Measurements from ENCODE around the gene UTY. TPM values are rescaled to one million over a fixed set of nuclear protein-coding genes. Genes with fewer than 3 reads are reported as not detected.

Gene UTY
- 1 to 10 TPM in 2 of 3 donors, not detected in 1; 3.1 to 4.5 TPM for polyA plus RNA-seq

DNA sequence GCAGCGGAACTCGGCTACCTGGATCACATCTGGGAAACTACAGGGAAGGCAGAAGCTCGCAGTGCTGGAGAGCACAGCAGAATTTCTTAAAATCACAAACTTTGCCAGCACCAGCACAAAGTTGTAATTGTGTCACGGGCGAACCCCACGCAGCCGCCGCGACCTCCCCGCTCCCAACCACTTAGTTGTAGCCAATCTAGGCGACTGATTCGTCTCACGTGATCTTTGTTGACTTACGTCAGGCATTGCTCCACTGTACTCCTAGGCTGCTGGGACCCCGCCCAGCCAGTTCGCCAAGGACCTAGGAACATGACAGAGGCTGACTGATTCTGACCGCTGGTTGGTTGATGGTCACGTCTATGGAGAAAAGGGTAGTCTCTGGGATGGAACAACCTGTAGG, at the start of gene UTY:
UTY (minus strand) TSS at position 206 of the 400 bp plus-strand sequence. CDS start 368 bp downstream, outside the sequence.
- WGBS, 3 donors = 0% methylated on average over 18 of the region's 18 CpGs; no CpG with 5 or more reads in 1 of the 3 donors
- peak within 1 kb of the TSS; percentile 42 for H3K27ac ChIP-seq (ENCODE audit: low read depth, low read length)

GRCh38 chrY:13520474-13520873, 40.6 kb upstream of the UTY start:
- WGBS, 3 donors = 61 to 65% methylated on average over 1 of the region's 1 CpG; no CpG with 5 or more reads in 1 of the 3 donors

GRCh38 chrY:13501215-13501614, 21.4 kb upstream of the UTY start:
- H3K27ac ChIP-seq (ENCODE audit: low read depth, low read length) = no peak overlapping the region

More at GRCh38 chrY:13520474-13520873, 40.6 kb upstream of the UTY start:
- no peak overlapping the region for H3K27ac ChIP-seq (ENCODE audit: low read depth, low read length)

GRCh38 chrY:13493737-13494136, 13.9 kb upstream of the UTY start:
- H3K27ac ChIP-seq (ENCODE audit: low read depth, low read length) = no peak overlapping the region
- 61 to 80% methylated on average over 3 of the region's 3 CpGs; no CpG with 5 or more reads in 1 of the 3 donors for whole genome bisulfite sequencing, 3 donors

More at GRCh38 chrY:13501215-13501614, 21.4 kb upstream of the UTY start:
- 87 to 100% methylated on average over 1 of the region's 1 CpG; no CpG with 5 or more reads in 1 of the 3 donors for WGBS, 3 donors

DNA sequence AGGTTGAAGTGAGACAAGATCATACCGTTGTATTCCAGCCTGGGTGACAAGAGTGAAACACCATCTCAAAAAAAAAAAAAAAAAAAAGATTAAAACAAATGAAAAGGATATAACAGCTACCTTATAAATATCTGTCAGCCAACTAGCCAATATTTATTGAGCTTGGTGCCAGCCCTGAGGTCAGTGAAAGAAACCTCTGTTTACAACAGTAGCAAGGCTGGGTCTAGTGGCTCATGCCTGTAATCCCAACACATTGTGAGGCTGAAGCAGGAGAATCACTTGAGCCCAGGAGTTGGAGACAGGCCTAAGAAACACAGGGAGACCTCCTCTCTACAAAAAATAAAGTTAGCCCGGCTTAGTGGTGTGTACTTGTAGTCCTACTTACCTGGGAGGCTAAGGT, 12.6 kb upstream of the UTY start:
- WGBS, 3 donors = 75 to 98% methylated on average over 2 of the region's 2 CpGs; no CpG with 5 or more reads in 1 of the 3 donors
- no peak overlapping the region for H3K27ac ChIP-seq (ENCODE audit: low read depth, low read length)

DNA sequence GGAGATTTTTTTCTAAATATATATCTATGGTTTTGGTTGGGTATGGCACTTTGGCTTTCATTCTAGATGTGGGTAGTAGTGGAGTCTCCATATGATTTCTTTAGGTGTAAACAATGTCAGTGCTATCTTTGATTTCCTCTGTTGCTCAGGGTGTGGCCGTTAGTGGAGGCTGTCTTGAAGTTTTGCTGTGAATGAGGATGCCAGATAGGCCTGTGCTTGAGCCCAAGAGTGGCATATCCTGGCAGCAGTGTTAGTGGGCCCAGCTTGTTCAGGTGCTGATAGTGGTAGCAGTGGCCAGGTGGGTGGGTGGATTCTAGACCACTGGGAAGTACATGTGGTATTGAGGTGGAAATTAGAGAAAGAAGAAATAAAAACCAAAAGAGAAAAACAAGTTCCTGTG, 8.9 kb upstream of the UTY start:
- 38 to 55% methylated on average over 1 of the region's 1 CpG; no CpG with 5 or more reads in 1 of the 3 donors for WGBS, 3 donors
- H3K27ac ChIP-seq (ENCODE audit: low read depth, low read length) = no peak overlapping the region

GRCh38 chrY:13479121-13479711, 617 bp downstream of the UTY start:
- H3K27ac ChIP-seq (ENCODE audit: low read depth, low read length) = peak overlapping the region; percentile 42
- 0 to 1% methylated on average over 29 to 34 of the region's 34 CpGs; no CpG with 5 or more reads in 1 of the 3 donors for WGBS, 3 donors

DNA sequence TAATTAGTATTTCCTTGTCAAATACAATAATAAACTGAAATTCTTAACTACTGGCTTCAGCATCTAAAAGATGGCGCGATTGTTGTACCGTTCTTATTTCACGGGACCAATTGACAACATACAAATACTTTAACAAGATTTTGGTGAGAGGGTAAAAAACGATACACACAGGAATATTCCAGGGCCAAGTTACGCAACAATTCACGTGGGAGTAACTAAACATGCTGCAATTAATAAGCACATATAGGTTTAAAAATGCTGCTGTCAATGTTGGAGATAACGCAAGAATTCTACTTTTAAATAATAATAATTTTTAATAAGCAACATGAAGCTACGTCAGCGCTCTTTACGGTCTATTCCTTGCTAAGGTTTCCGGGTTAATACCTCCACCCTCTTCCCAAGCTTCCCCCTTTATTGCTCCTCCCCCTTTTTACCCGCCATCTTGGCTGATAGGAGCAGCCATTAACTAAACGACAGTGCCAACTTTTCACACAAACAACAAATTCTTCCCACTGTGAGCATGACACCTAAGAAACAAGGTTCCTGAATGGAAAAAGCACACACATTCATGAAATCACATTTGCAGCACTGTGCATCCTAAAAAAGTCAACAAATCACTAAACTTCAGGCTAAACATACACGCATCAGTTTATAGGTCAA, 1.6 kb downstream of the UTY start:
- 0% methylated on average over 15 of the region's 15 CpGs; no CpG with 5 or more reads in 1 of the 3 donors for WGBS, 3 donors
- no peak overlapping the region for H3K27ac ChIP-seq (ENCODE audit: low read depth, low read length)

GRCh38 chrY:13474997-13475396, 4.8 kb downstream of the UTY start:
- H3K27ac ChIP-seq (ENCODE audit: low read depth, low read length) = no peak overlapping the region
- 24 to 65% methylated on average over 2 of the region's 2 CpGs; no CpG with 5 or more reads in 1 of the 3 donors for WGBS, 3 donors

GRCh38 chrY:13451572-13451971, 28.3 kb downstream of the UTY start:
- no peak overlapping the region for H3K27ac ChIP-seq (ENCODE audit: low read depth, low read length)
- WGBS, 3 donors = 76 to 79% methylated on average over 3 of the region's 3 CpGs; no CpG with 5 or more reads in 1 of the 3 donors

DNA sequence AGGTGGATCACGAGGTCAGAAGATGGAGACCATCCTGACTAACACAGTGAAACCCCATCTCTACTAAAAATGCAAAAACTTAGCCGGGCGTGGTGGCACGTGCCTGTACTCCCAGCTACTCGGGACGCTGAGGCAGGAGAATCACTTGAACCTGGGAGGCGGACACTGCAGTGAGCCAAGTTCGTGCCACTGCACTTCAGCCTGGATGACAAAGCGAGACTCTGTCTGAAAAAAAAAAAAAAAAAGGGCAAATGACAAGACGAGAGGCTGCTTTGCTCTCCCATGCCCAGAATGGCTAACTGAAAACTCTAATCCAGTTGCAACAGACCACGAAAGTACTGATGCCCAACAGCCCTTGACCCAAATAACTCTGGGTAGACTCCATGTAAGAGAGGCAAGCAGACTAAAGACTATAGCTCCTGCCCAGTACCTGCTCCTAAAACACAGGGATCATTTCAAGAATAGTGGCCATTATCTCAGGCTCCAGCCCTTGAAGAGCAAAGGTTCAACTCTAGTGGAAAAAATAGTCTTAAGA, 29.2 kb downstream of the UTY start:
- no peak overlapping the region for H3K27ac ChIP-seq (ENCODE audit: low read depth, low read length)
- 89 to 90% methylated on average over 10 to 11 of the region's 11 CpGs; no CpG with 5 or more reads in 1 of the 3 donors for WGBS, 3 donors

DNA sequence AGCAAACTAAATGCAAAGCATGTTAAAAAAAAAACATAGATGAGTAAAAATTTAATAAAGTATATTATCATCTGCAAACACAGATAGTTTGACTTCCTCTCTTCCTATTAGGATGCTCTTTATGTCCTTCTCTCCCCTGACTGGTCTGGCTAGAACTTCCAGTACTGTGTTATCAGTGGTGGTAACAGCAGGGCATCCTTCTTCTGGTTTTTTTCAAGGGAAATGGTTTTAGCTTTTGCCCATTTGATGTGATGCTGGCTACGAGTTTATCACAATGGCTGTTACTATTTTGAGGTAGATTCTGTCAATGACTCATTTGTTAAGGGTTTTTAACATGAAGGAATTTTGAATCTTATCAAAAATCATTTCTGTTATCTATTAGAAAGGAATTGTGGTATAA, 34.3 kb downstream of the UTY start:
- WGBS, 3 donors = 30 to 39% methylated on average over 1 of the region's 1 CpG; no CpG with 5 or more reads in 1 of the 3 donors
- no peak overlapping the region for H3K27ac ChIP-seq (ENCODE audit: low read depth, low read length)

- H3K27ac ChIP-seq (ENCODE audit: low read depth, low read length) = no peak overlapping the region
- WGBS, 3 donors = 29 to 66% methylated on average over 7 of the region's 7 CpGs; no CpG with 5 or more reads in 1 of the 3 donors
Measured at GRCh38 chrY:13443146-13443545, 36.7 kb downstream of the UTY start.

GRCh38 chrY:13440811-13441210, 39.0 kb downstream of the UTY start:
- WGBS, 3 donors = 88 to 90% methylated on average over 1 of the region's 1 CpG; no CpG with 5 or more reads in 1 of the 3 donors
- H3K27ac ChIP-seq (ENCODE audit: low read depth, low read length) = no peak overlapping the region

DNA sequence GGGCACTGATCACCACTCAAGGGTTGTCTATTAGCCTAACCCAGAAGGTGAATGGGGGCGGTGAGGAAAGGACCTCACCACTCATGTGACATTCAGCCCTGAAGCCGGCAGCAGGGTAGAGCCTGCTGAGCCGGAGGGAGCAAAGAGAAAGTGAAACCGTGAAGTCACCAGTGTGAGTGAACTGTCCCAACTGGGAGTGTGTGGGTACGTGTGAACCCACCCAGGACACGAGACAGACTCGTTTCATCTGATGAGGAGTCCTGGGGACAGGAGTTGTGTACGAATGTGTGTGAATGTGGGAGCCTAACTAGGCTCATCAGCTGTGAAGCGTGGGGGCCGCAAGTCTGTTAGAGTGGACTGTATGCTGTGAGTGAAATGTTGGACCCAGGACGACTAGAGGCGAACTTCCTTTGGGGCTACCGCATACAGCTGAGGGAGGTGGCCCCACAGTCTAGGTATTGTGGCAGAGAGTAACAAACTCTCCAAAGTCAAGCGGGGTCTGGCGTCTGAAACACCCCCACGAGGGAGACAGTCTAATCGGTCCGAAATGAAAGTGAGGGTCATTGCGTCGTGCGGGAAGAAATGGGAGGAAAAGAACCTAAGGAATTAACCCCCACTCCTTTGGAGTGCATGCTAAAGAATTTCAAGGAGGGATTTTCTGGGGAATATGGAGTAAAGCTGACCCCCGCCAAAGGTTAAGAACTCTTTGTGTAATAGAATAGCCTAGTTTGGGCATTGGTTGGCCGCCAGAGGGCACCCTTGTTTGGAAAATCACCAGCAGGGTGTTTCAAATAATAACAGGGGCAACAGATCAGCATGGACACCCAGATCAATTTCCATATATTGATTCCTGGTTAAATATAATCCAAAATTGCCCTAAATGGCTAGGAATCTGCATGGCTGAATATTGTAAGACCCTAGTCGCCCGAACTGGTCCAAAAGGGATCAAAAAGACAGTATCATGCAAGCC, 43.6 kb downstream of the UTY start:
- 50 to 78% methylated on average over 25 of the region's 25 CpGs; no CpG with 5 or more reads in 1 of the 3 donors for WGBS, 3 donors
- H3K27ac ChIP-seq (ENCODE audit: low read depth, low read length) = no peak overlapping the region

GRCh38 chrY:13435206-13435967, 44.4 kb downstream of the UTY start:
- H3K27ac ChIP-seq (ENCODE audit: low read depth, low read length) = no peak overlapping the region
- 60 to 73% methylated on average over 22 of the region's 22 CpGs; no CpG with 5 or more reads in 1 of the 3 donors for WGBS, 3 donors

GRCh38 chrY:13432293-13433025, 47.4 kb downstream of the UTY start:
- WGBS, 3 donors = 68 to 95% methylated on average over 3 of the region's 3 CpGs; no CpG with 5 or more reads in 1 of the 3 donors
- no peak overlapping the region for H3K27ac ChIP-seq (ENCODE audit: low read depth, low read length)

Data from adipose tissue (tissue), 3 donors.